Prostate gland (tissue), 2 donors: Measurements from ENCODE around the gene SGSM2.

Experiments used
- POLR2A ChIP-seq: fragments of 450-650 bp; IDR thresholded peaks from one replicate; pipeline ENCODE4 v1.6.1; 2016; ENCODE audit warnings: antibody characterized with exemption, mild to moderate bottlenecking
- TF ChIP-seq, protein P1 (sequence below), 4 experiments: fragments of 200-600 bp in 2 of 4; fragments of 450-650 bp in 2 of 4; sonication (generic) in 2 of 4; IDR thresholded peaks; 1 replicate in 3 of 4; 2 replicates in 1 of 4; pipeline ENCODE4 v1.5.1; 2016 to 2019; ENCODE audit warnings: antibody characterized with exemption in 4 of 4, mild to moderate bottlenecking in 2 of 4, moderate library complexity in 2 of 4

DNA sequence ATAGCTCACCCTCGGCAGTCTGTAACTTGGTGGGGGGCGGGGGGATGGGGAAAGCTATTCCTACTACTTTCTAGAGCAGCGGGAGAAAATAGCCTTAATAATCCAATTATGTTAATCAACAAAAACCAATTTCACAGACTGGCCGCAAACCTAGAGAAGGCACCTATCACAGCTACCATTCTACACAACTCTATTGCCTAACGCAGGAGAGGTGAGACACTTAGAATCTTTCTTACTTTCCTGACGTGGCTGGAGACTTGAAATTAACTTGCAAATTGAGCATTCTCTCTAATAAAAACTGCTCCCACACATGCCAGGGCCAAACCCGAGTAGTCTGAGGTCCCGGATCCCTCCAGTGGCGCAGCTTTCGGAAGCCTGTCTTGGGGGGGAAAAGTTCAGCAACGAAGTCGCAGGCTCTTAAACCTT, 34.5 kb upstream of the SGSM2 start:
- TF ChIP-seq, protein P1, sequence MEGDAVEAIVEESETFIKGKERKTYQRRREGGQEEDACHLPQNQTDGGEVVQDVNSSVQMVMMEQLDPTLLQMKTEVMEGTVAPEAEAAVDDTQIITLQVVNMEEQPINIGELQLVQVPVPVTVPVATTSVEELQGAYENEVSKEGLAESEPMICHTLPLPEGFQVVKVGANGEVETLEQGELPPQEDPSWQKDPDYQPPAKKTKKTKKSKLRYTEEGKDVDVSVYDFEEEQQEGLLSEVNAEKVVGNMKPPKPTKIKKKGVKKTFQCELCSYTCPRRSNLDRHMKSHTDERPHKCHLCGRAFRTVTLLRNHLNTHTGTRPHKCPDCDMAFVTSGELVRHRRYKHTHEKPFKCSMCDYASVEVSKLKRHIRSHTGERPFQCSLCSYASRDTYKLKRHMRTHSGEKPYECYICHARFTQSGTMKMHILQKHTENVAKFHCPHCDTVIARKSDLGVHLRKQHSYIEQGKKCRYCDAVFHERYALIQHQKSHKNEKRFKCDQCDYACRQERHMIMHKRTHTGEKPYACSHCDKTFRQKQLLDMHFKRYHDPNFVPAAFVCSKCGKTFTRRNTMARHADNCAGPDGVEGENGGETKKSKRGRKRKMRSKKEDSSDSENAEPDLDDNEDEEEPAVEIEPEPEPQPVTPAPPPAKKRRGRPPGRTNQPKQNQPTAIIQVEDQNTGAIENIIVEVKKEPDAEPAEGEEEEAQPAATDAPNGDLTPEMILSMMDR (IDR thresholded peaks at IDR 0.05) = no peak
- no peak for TF ChIP-seq POLR2A
